Astrocyte (in vitro differentiated cells and primary cell): ENCODE results near the gene ZNF593. TPM values are rescaled to one million over a fixed set of nuclear protein-coding genes. Genes with fewer than 3 reads are reported as not detected.

Experiments
- DNase-seq: peaks from one replicate; pipeline ENCODE4 v3.0.0-alpha.2; 2010; ENCODE audit warnings: low read depth
- FAIRE-seq: peaks from 2 replicates; lab custom pipeline; 2011; peaks lifted over from hg19 to GRCh38; lab: Jason Lieb, UNC
- H2AFZ ChIP-seq: 2 replicates; pipeline ENCODE4 v1.6.0; 2012; ENCODE audit warnings: low read depth, low read length, inconsistent platforms
- H3K27ac ChIP-seq: 2 replicates; pipeline ENCODE4 v1.5.1; 2011; ENCODE audit warnings: low read depth, low read length, inconsistent platforms
- H3K27me3 ChIP-seq: 2 replicates; pipeline ENCODE4 v1.6.0; 2011; ENCODE audit warnings: low read length, inconsistent platforms; ENCODE audit not compliant: insufficient read depth
- H3K36me3 ChIP-seq: 2 replicates; pipeline ENCODE4 v1.5.1; 2011; ENCODE audit warnings: low read length, inconsistent platforms; ENCODE audit not compliant: insufficient read depth
- H3K4me1 ChIP-seq: 2 replicates; pipeline ENCODE4 v1.5.1; 2011; ENCODE audit warnings: low read length, inconsistent platforms; ENCODE audit not compliant: insufficient read depth
- H3K4me2 ChIP-seq: 2 replicates; pipeline ENCODE4 v1.6.0; 2012; ENCODE audit warnings: low read length, inconsistent platforms
- H3K4me3 ChIP-seq: 2 replicates; pipeline ENCODE4 v1.5.1; 2011; ENCODE audit warnings: low read depth, mild to moderate bottlenecking, low read length, inconsistent platforms; ENCODE audit not compliant: insufficient read depth
- H3K79me2 ChIP-seq: 2 replicates; pipeline ENCODE4 v1.6.0; 2012; ENCODE audit warnings: mild to moderate bottlenecking, low read length, inconsistent platforms; ENCODE audit not compliant: insufficient read depth
- H3K9ac ChIP-seq: 2 replicates; pipeline ENCODE4 v1.6.0; 2012; ENCODE audit warnings: mild to moderate bottlenecking, low read length, inconsistent platforms
- H3K9me3 ChIP-seq: 2 replicates; pipeline ENCODE4 v1.5.1; 2012; ENCODE audit warnings: low read depth, mild to moderate bottlenecking, low read length, inconsistent platforms; ENCODE audit not compliant: insufficient read depth
- H4K20me1 ChIP-seq: 2 replicates; pipeline ENCODE4 v1.6.0; 2012; ENCODE audit warnings: low read length, inconsistent platforms; ENCODE audit not compliant: insufficient read depth
- H3K27ac Mint-ChIP-seq: one replicate; pipeline ENCODE4 v1.8.0; 2021; ENCODE audit warnings: mild to moderate bottlenecking, mixed read lengths; ENCODE audit not compliant: unreplicated experiment
- H3K27me3 Mint-ChIP-seq: one replicate; pipeline ENCODE4 v1.8.0; 2021; ENCODE audit warnings: low read depth, mixed read lengths; ENCODE audit not compliant: unreplicated experiment
- H3K36me3 Mint-ChIP-seq: one replicate; pipeline ENCODE4 v1.8.0; 2021; ENCODE audit warnings: low read depth, mixed read lengths; ENCODE audit not compliant: unreplicated experiment
- H3K4me1 Mint-ChIP-seq: one replicate; pipeline ENCODE4 v1.8.0; 2021; ENCODE audit warnings: low read depth, mixed read lengths; ENCODE audit not compliant: unreplicated experiment
- H3K4me3 Mint-ChIP-seq: one replicate; pipeline ENCODE4 v1.8.0; 2021; ENCODE audit warnings: mild to moderate bottlenecking, moderate library complexity, mixed read lengths; ENCODE audit not compliant: unreplicated experiment
- H3K9me3 Mint-ChIP-seq: one replicate; pipeline ENCODE4 v1.8.0; 2021; ENCODE audit warnings: mild to moderate bottlenecking, mixed read lengths; ENCODE audit not compliant: unreplicated experiment
- EZH2 ChIP-seq: IDR thresholded peaks from 2 replicates; pipeline ENCODE4 v1.6.1; 2012; ENCODE audit warnings: mild to moderate bottlenecking, low read length, inconsistent platforms; ENCODE audit not compliant: insufficient read depth
- total RNA-seq: library from RNA; stranded (reverse); gene quantifications from 2 replicates; pipeline ENCODE4 v1.2.1, GENCODE V29; 2021
- TF ChIP-seq, protein P1 (sequence below): IDR thresholded peaks from 2 replicates; pipeline ENCODE4 v1.5.1; 2011; ENCODE audit warnings: low read depth, mild to moderate bottlenecking, inconsistent platforms, low read length, moderate library complexity; ENCODE audit not compliant: insufficient read depth

The ZNF593 gene
- total RNA-seq, 1 donor from 2014 or later = 34.4 TPM

DNA sequence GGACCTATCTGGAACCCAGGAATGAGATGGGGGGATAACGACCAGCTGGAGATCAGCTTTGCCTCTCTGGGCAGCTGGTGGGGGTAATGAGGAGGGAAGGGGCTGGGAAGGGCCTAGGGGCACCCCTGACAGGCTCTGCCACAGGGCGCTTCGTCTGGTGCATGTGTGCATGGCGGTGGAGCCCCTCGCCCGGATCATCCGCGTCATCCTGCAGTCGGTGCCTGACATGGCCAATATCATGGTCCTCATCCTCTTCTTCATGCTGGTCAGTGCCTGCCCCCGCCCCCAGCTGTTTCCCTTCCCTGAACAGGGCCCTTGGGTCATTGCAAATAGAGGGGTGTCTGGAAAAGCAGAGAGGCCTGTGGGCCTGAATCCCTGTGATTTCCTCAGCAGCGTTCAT is 28.1 kb downstream of the ZNF593 start:
- TF ChIP-seq, protein P1, sequence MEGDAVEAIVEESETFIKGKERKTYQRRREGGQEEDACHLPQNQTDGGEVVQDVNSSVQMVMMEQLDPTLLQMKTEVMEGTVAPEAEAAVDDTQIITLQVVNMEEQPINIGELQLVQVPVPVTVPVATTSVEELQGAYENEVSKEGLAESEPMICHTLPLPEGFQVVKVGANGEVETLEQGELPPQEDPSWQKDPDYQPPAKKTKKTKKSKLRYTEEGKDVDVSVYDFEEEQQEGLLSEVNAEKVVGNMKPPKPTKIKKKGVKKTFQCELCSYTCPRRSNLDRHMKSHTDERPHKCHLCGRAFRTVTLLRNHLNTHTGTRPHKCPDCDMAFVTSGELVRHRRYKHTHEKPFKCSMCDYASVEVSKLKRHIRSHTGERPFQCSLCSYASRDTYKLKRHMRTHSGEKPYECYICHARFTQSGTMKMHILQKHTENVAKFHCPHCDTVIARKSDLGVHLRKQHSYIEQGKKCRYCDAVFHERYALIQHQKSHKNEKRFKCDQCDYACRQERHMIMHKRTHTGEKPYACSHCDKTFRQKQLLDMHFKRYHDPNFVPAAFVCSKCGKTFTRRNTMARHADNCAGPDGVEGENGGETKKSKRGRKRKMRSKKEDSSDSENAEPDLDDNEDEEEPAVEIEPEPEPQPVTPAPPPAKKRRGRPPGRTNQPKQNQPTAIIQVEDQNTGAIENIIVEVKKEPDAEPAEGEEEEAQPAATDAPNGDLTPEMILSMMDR = no peak
- TF ChIP-seq EZH2 = no peak
- DNase-seq (no peak), FAIRE-seq (no peak)
- Mint-ChIP-seq H3K9me3 (no peaks in the 10 kb centered on the region), H3K4me3 (no peak overlapping the region), H3K27ac (no peak overlapping the region), H3K36me3 (no peaks in the 10 kb centered on the region), H3K4me1 (no peaks in the 10 kb centered on the region), H3K27me3 (peaks cover 53% of the 10 kb centered on the region)
- no peak overlapping the region for H3K27ac ChIP-seq
- no peak overlapping the region for H2AFZ ChIP-seq
- no peaks in the 10 kb centered on the region for H3K36me3 ChIP-seq
- H3K9me3 ChIP-seq = no peaks in the 10 kb centered on the region
- peaks cover 10% of the 10 kb centered on the region for H3K27me3 ChIP-seq
- H4K20me1 ChIP-seq = no peaks in the 10 kb centered on the region
- no peak overlapping the region for H3K9ac ChIP-seq
- no peak overlapping the region for H3K4me2 ChIP-seq
- peaks cover 2% of the 10 kb centered on the region for H3K4me1 ChIP-seq
- no peak overlapping the region for H3K4me3 ChIP-seq
- H3K79me2 ChIP-seq = no peaks in the 10 kb centered on the region

DNA sequence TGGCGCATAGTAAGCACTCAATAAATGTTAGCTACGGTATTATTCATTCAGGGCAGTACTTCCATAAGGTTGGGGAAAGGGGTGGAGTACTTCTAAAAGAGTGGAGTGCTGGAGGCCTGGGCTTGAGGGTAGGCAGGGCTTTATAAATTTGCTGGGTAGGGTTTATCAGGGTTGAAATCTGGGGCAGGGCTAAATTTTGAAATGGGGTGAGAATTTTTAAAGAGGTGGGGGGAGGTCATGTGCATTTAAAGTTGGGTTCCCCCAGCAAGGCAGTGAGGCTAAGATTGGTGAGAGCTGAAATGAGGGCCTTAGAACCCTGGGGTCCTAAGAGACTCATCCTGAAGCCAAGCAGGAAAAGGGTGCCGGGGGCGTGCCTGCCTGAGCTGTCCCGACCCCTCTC is 30.7 kb downstream of the ZNF593 start:
- H3K27me3 Mint-ChIP-seq = peaks cover 55% of the 10 kb centered on the region
- Histone ChIP-seq H3K4me1 (peaks cover 2% of the 10 kb centered on the region), H3K4me2 (no peak overlapping the region), H2AFZ (no peak overlapping the region), H3K9me3 (no peaks in the 10 kb centered on the region), H3K27ac (no peak overlapping the region), H3K79me2 (no peaks in the 10 kb centered on the region), H3K27me3 (peaks cover 13% of the 10 kb centered on the region), H4K20me1 (no peaks in the 10 kb centered on the region), H3K36me3 (no peaks in the 10 kb centered on the region), H3K9ac (no peak overlapping the region), H3K4me3 (no peak overlapping the region)
- no peak for DNase-seq
- no peak overlapping the region for H3K27ac Mint-ChIP-seq
- H3K36me3 Mint-ChIP-seq = no peaks in the 10 kb centered on the region
- TF ChIP-seq, protein P1 = no peak
- no peak for TF ChIP-seq EZH2
- FAIRE-seq = no peak
- no peaks in the 10 kb centered on the region for H3K4me1 Mint-ChIP-seq
- no peaks in the 10 kb centered on the region for H3K9me3 Mint-ChIP-seq
- H3K4me3 Mint-ChIP-seq = no peak overlapping the region

DNA sequence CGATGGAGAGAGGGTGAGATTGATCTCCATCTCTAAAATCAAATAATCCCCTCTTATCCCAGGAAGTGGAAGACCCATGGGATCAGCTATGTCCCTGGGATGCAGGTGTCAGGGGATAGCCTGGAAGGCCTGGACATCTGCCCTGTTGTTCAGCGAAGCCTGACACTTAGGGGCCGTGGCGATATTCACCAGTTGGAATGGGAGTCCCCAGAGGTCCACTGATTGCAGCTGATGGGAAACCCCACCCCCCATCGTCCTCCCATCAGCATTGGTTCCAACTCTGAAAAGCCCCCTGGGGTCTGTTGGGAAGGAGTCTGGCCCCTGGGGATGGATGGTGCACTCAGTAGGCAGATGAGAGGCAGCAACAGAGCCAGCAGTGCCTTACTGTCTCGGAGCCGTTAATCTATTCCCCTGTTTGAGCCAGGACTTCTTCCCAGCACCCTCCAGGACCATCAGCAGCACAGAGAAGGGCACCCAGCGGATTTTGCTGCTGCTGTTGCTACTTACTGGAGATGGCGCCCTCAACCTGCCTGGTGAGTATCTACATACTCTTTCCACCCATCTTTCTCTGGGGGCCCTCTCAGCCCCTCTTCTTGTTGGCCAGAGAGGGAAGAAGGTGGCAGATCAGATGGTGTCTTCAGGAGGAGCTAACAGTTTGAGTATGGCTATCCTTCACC is 34.1 kb downstream of the ZNF593 start:
- Histone ChIP-seq H3K27ac (no peak overlapping the region), H3K27me3 (peaks cover 13% of the 10 kb centered on the region), H3K79me2 (no peaks in the 10 kb centered on the region), H3K36me3 (no peaks in the 10 kb centered on the region), H3K4me3 (no peak overlapping the region), H3K9me3 (no peaks in the 10 kb centered on the region), H3K4me1 (peaks cover 2% of the 10 kb centered on the region), H3K9ac (no peak overlapping the region), H4K20me1 (no peaks in the 10 kb centered on the region), H2AFZ (no peak overlapping the region), H3K4me2 (no peak overlapping the region)
- H3K36me3 Mint-ChIP-seq = no peaks in the 10 kb centered on the region
- FAIRE-seq = no peak
- H3K27ac Mint-ChIP-seq = no peak overlapping the region
- peaks cover 2% of the 10 kb centered on the region for H3K9me3 Mint-ChIP-seq
- no peak overlapping the region for H3K4me3 Mint-ChIP-seq
- TF ChIP-seq, protein P1 = no peak
- no peak for TF ChIP-seq EZH2
- H3K4me1 Mint-ChIP-seq = no peaks in the 10 kb centered on the region
- no peak for DNase-seq
- peaks cover 40% of the 10 kb centered on the region for H3K27me3 Mint-ChIP-seq
